ENCODE measurements around the gene BNIP5.

BNIP5 gene

DNA sequence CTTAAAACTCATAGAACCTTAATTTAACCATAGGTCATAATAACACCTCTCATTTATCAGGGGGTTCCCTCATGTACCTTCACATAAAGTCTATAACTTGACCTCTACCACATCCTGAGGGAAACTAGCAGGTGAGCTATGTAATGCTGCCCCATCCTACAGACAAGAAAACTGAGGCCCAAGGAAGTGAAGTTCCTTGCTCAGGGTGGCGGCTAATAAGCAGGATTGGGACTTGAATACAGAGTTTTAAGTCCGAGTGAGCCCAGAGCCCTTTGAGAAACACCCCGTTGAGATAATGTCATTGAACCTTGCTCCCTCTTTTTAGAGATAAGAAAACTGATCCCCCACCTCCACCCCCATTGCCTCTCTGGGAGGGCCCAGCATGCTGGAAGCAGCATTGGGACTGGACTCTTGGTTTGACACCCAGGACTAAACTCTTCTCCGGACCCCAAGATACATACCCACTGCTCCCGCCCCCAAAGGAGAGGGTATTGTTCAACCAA is 429 bp downstream of the BNIP5 start:
- H3K4me3 ChIP-seq (replicated peaks; ENCODE audit: low read depth, low read length) = no peak overlapping the region
- DNase-seq (ENCODE audit: extremely low read depth, low read depth) = no peak
- TF ChIP-seq, protein P1, sequence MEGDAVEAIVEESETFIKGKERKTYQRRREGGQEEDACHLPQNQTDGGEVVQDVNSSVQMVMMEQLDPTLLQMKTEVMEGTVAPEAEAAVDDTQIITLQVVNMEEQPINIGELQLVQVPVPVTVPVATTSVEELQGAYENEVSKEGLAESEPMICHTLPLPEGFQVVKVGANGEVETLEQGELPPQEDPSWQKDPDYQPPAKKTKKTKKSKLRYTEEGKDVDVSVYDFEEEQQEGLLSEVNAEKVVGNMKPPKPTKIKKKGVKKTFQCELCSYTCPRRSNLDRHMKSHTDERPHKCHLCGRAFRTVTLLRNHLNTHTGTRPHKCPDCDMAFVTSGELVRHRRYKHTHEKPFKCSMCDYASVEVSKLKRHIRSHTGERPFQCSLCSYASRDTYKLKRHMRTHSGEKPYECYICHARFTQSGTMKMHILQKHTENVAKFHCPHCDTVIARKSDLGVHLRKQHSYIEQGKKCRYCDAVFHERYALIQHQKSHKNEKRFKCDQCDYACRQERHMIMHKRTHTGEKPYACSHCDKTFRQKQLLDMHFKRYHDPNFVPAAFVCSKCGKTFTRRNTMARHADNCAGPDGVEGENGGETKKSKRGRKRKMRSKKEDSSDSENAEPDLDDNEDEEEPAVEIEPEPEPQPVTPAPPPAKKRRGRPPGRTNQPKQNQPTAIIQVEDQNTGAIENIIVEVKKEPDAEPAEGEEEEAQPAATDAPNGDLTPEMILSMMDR (IDR thresholded peaks at IDR 0.05; ENCODE audit: low read depth, low read length, missing control alignments) = no peak

DNA sequence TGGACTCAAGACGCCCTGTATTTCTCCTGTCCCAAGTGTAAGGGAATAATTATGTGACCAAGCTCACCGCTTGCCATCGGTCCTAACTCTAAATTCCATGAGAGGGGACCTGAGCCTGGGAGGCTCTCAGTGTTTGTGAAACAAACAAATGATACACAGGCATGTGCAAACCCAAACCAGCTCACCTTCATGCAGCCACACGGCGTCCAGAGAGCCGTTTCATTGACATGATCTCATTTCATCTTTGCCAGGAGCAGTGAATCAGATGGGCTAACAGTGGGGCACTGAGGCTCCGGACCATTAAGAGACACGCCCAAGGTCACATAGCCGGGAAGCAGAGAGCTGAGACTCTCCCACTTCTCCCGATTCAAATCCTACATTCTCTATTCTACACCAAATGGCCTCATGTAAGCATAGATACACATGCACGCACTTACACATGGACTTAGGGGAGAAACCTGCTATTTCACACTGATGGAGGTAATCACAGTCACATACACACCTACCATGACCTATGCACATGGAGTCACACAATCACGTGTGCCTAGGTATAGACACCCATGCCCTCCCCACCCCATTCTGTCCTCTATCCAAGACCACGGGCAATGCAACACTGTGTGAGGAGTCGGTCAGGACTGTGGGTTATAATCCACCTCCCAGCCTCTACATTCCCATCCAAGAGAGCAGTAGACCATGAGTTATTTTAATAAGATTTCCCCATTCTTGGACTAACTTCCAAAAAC is 1.1 kb downstream of the BNIP5 start:
- DNase-seq (ENCODE audit: extremely low read depth, low read depth) = no peak
- TF ChIP-seq, protein P1 (IDR thresholded peaks at IDR 0.05; ENCODE audit: low read depth, low read length, missing control alignments) = no peak
- no peak overlapping the region for H3K4me3 ChIP-seq (replicated peaks; ENCODE audit: low read depth, low read length)

DNA sequence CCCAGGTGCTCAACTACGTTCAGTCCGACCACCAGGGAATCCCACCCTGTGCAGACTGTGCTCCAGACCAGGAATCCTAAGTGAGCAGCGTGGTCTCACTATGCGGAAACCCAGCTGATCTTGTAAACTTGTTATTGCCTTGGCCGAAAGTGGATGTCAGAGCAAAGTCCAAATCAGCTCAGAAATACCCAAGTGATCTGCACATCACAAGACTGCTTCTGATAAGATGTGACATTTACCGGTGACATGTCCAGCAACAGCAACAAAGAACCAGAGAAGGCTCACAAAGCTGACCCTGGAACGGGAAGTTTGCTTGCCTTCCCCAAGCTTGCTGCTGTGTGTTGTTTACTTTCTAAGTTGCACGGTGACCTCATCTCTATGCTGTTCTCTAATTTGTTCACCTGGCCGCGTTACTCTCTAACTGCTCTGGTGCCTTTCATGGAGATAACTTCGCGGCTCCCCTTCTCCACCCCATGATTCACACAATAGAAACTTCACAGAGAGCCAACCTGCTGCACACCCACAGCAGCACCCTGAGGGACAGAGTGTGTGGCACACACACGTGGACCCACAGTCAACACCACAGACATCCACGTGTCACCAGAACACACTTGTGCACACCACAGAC is 1.7 kb downstream of the BNIP5 start:
- DNase-seq (ENCODE audit: extremely low read depth, low read depth) = no peak
- TF ChIP-seq, protein P1 (IDR thresholded peaks at IDR 0.05; ENCODE audit: low read depth, low read length, missing control alignments) = no peak
- H3K4me3 ChIP-seq (replicated peaks; ENCODE audit: low read depth, low read length) = no peak overlapping the region

DNA sequence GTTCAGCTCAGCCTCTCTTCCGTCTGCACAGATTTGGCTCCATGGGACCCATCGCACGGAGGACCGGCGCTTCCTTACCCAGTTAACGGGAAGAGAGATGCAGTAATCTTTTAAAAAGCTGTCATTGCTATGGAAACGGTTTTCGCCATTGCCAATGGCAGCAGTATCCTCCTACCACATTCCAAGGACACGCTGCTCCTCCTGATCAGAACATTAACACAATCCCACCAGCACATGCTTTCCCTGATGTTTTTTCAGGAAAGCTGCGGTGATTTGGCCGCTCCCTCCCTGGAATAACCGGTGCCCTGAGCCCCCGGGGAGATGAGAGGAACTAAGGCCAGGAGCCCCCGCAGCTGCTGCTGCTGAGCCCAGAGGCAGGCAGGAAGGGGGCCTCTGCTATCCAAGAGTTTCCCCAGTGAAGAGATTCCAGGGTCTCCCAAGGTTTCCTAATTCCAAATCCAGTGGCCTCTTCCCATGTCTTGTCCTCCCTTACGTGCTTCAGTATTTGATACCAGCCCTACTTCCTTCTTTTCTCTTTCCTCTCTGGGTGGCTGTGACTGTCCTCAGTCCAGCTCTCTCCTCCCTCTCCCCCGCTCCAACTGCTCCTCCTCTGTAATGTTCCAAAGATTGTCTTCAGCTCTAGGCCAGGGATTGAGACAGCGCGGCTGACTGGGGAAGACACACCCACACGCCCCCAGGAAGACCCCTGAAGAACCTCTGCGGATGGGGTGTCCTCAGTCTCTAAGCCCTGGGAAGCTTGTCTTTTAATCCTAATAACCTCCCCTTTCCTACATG is 2.6 kb downstream of the BNIP5 start:
- TF ChIP-seq, protein P1 (IDR thresholded peaks at IDR 0.05; ENCODE audit: low read depth, low read length, missing control alignments) = no peak
- no peak overlapping the region for H3K4me3 ChIP-seq (replicated peaks; ENCODE audit: low read depth, low read length)
- no peak for DNase-seq (ENCODE audit: extremely low read depth, low read depth)

DNA sequence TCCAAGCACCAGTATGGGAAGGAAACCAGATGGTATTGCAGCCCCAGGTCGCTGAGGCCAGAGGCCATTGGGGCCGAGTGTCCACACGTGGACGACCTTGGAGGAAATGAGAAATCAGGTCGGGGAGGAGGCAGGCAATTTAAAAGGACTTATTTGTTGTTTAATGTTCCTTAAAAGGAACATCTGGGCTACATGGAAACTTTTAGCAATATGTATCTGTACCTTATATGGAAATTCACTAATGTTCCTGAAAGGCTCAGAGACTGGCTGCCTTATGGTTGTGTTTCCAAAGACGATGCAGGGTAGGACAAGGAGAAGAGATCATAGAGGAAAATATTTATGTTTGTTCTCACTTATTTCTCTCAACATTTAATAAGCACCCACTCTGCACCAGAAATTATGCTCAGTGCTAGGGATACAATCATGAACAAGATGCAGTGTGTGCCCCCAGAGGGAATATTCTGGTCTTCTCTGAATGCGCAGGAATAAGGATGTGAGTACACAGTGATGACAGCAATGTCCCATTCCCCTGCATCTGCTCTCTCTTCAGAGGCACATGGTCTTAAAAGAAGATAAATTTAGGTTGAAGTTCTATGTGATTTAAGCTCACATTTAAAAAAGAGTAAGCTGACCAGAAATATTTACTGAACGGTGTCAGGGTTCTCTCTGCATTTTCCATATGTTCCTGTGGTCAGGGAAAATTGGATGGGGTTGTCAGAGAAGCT is 3.4 kb downstream of the BNIP5 start:
- TF ChIP-seq, protein P1 (IDR thresholded peaks at IDR 0.05; ENCODE audit: low read depth, low read length, missing control alignments) = no peak
- no peak for DNase-seq (ENCODE audit: extremely low read depth, low read depth)
- no peak overlapping the region for H3K4me3 ChIP-seq (replicated peaks; ENCODE audit: low read depth, low read length)

DNA sequence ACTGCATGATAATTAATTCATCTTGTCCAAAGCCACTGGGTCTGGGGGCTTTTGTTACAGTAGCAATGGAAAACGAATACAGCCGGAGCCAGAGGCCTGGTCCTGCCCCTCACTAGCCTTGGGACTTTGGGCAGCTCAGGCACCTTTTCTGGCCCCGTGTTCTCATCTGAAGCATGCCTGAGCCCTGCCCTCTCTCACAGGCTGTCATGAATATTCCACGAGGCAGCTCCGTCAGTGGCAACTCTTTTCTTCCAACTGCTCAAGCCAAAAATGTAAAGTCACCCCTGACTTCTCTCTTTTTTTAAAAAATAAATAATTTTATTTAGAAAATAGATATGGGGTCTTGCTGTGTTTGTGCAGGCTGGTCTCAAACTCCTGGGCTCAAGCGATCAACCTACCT is 5.3 kb downstream of the BNIP5 start:
- H3K4me3 ChIP-seq (replicated peaks; ENCODE audit: low read depth, low read length) = no peak overlapping the region
- no peak for DNase-seq (ENCODE audit: extremely low read depth, low read depth)
- TF ChIP-seq, protein P1 (IDR thresholded peaks at IDR 0.05; ENCODE audit: low read depth, low read length, missing control alignments) = no peak
